MCF 10A (cell line): Measurements from ENCODE around the gene IKZF1. TPM values are rescaled to one million over a fixed set of nuclear protein-coding genes. Genes with fewer than 3 reads are reported as not detected.

ENCODE experiments used
- BruUV-seq: library from RNA; stranded (reverse); fragments of 400-500 nt; replicated peaks from 2 replicates; lab custom pipeline; 2021; lab: Mats Ljungman, UMichigan
- CTCF ChIA-PET: fragments of 300-600 bp; sonication (Branson Sonifier 250); formaldehyde crosslinking; extraction: SDS; loops from one replicate; lab custom pipeline; 2021; ENCODE audit warnings: antibody characterized with exemption, inconsistent platforms; lab: Yijun Ruan, JAX
- POLR2A ChIA-PET: fragments of 300-600, 350-650 bp; sonication (Branson Sonifier 250); formaldehyde crosslinking; extraction: SDS; loops from one replicate; lab custom pipeline; 2020; ENCODE audit warnings: antibody characterized with exemption, inconsistent platforms; lab: Yijun Ruan, JAX
- DNase-seq: peaks from one replicate; pipeline ENCODE4 v3.0.0-alpha.2; 2018; ENCODE audit not compliant: unreplicated experiment
- H3K27ac Mint-ChIP-seq: one replicate; pipeline ENCODE4 v1.8.0; 2022; ENCODE audit warnings: mild to moderate bottlenecking, low read depth, mixed read lengths; ENCODE audit not compliant: unreplicated experiment
- H3K27me3 Mint-ChIP-seq: one replicate; pipeline ENCODE4 v1.8.0; 2022; ENCODE audit warnings: mixed read lengths; ENCODE audit not compliant: insufficient read depth, unreplicated experiment
- H3K36me3 Mint-ChIP-seq: one replicate; pipeline ENCODE4 v1.8.0; 2022; ENCODE audit warnings: mild to moderate bottlenecking, moderate library complexity, mixed read lengths; ENCODE audit not compliant: insufficient read depth, unreplicated experiment
- H3K4me1 Mint-ChIP-seq: one replicate; pipeline ENCODE4 v1.8.0; 2022; ENCODE audit warnings: mixed read lengths; ENCODE audit not compliant: insufficient read depth, unreplicated experiment
- H3K4me3 Mint-ChIP-seq: one replicate; pipeline ENCODE4 v1.8.0; 2022; ENCODE audit warnings: mild to moderate bottlenecking, moderate library complexity, mixed read lengths; ENCODE audit not compliant: unreplicated experiment
- H3K9me3 Mint-ChIP-seq: one replicate; pipeline ENCODE4 v1.8.0; 2022; ENCODE audit warnings: mixed read lengths; ENCODE audit not compliant: unreplicated experiment
- CTCF ChIP-seq: fragments of 200-600 bp; IDR thresholded peaks from one replicate; pipeline ENCODE4 v1.8.0; 2022; ENCODE audit warnings: antibody characterized with exemption, mild to moderate bottlenecking; ENCODE audit not compliant: unreplicated experiment
- intact Hi-C: fragments of 100-400 bp; cut with micrococcal nuclease; formaldehyde crosslinking; loops from 2 replicates; pipeline ENCODE4 v1.14.1; 2022
- total RNA-seq: library from RNA; stranded (reverse); gene quantifications from 2 replicates; pipeline ENCODE4 v1.2.3, GENCODE V29; 2022

Gene IKZF1
- total RNA-seq, 1 experiment from 2014 or later, result not detected

GRCh38 chr7:50315739-50316671 lies 11.5 kb downstream of the IKZF1 start:
- no peaks in the 10 kb centered on the region for H3K9me3 Mint-ChIP-seq
- H3K36me3 Mint-ChIP-seq, result no peaks in the 10 kb centered on the region
- POLR2A ChIA-PET, result interaction anchor here (0.6 kb wide), 1 partner anchor 25 kb away, joined by 3 read pairs; no protein-coding TSS in a partner anchor
- CTCF ChIA-PET, result interaction anchor here (0.6 to 1.4 kb wide), 2 partner anchors 23 to 838 kb away, joined by 3 read pairs; no protein-coding TSS in a partner anchor
- intact Hi-C loops, result no loop called here
- H3K27ac Mint-ChIP-seq, result no peak overlapping the region
- no peak for TF ChIP-seq CTCF
- no peak overlapping the region for H3K4me3 Mint-ChIP-seq
- H3K27me3 Mint-ChIP-seq, result peaks cover 78% of the 10 kb centered on the region
- no peak for DNase-seq
- BruUV-seq, result no TSS peak
- no peaks in the 10 kb centered on the region for H3K4me1 Mint-ChIP-seq

GRCh38 chr7:50317221-50317678 lies 12.7 kb downstream of the IKZF1 start:
- POLR2A ChIA-PET, result no interaction called here
- intact Hi-C loops, result no loop called here
- Mint-ChIP-seq H3K27ac (no peak overlapping the region), H3K4me1 (no peaks in the 10 kb centered on the region), H3K4me3 (no peak overlapping the region), H3K36me3 (no peaks in the 10 kb centered on the region), H3K9me3 (no peaks in the 10 kb centered on the region), H3K27me3 (peaks cover 87% of the 10 kb centered on the region)
- no TSS peak for BruUV-seq
- CTCF ChIA-PET, result interaction anchor here (0.7 kb wide), 2 partner anchors 100 to 834 kb away, joined by 3 read pairs; no protein-coding TSS in a partner anchor
- DNase-seq, result no peak
- no peak for TF ChIP-seq CTCF

GRCh38 chr7:50317697-50318669 lies 13.5 kb downstream of the IKZF1 start:
- Mint-ChIP-seq H3K27me3 (peaks cover 87% of the 10 kb centered on the region), H3K36me3 (no peaks in the 10 kb centered on the region), H3K9me3 (no peaks in the 10 kb centered on the region), H3K4me1 (no peaks in the 10 kb centered on the region), H3K4me3 (no peak overlapping the region), H3K27ac (no peak overlapping the region)
- ChIA-PET POLR2A (no interaction called here), CTCF (interaction anchor here (0.7 kb wide), 2 partner anchors 100 to 834 kb away, joined by 3 read pairs; no protein-coding TSS in a partner anchor)
- no peak for DNase-seq
- intact Hi-C loops, result no loop called here
- TF ChIP-seq CTCF, result no peak
- no TSS peak for BruUV-seq
